Measurements from ENCODE around the gene ZNF827. TPM values are rescaled to one million over a fixed set of nuclear protein-coding genes. Genes with fewer than 3 reads are reported as not detected.

ZNF827 gene
- total and polyA plus RNA-seq, 3 experiments from 2014 or later, result 6.9 to 32.5 (median 32.2) TPM

Other genes starting within 250 kb of the ZNF827 start
- 10 to 100 TPM; 96.4 to 99.6 TPM for gene LSM6, start 236.9 kb upstream of the ZNF827 start, total RNA-seq
- 67.5 TPM for gene LSM6, start 236.9 kb upstream of the ZNF827 start, polyA plus RNA-seq